ENCODE data around the gene IMMP2L.
"Not testable (repeated sequence)": the region's sequence is repeated elsewhere in the genome, so short reads cannot be mapped to it uniquely, and the experiment has no call there.

- not testable (repeated sequence) for TF ChIP-seq CTCF (IDR thresholded peaks at IDR 0.05; ENCODE audit: low read depth, low read length, missing input control); TAF1 (conservative IDR thresholded peaks at IDR 0.05); HNF4A (conservative IDR thresholded peaks at IDR 0.05); FOXA1 (IDR thresholded peaks at IDR 0.05); RAD21 (IDR thresholded peaks at IDR 0.05); GABPA (IDR thresholded peaks at IDR 0.05 in 1 of 2, conservative IDR thresholded peaks at IDR 0.05 in 1 of 2); YY1 (IDR thresholded peaks at IDR 0.05); SP1 (IDR thresholded peaks at IDR 0.05); ATF3 (IDR thresholded peaks at IDR 0.05); EGR1 (IDR thresholded peaks at IDR 0.05; ENCODE audit: low read depth in 2 of 2); JUND (IDR thresholded peaks at IDR 0.05); RXRA (IDR thresholded peaks at IDR 0.05)
- TF ChIP-seq, protein P1, sequence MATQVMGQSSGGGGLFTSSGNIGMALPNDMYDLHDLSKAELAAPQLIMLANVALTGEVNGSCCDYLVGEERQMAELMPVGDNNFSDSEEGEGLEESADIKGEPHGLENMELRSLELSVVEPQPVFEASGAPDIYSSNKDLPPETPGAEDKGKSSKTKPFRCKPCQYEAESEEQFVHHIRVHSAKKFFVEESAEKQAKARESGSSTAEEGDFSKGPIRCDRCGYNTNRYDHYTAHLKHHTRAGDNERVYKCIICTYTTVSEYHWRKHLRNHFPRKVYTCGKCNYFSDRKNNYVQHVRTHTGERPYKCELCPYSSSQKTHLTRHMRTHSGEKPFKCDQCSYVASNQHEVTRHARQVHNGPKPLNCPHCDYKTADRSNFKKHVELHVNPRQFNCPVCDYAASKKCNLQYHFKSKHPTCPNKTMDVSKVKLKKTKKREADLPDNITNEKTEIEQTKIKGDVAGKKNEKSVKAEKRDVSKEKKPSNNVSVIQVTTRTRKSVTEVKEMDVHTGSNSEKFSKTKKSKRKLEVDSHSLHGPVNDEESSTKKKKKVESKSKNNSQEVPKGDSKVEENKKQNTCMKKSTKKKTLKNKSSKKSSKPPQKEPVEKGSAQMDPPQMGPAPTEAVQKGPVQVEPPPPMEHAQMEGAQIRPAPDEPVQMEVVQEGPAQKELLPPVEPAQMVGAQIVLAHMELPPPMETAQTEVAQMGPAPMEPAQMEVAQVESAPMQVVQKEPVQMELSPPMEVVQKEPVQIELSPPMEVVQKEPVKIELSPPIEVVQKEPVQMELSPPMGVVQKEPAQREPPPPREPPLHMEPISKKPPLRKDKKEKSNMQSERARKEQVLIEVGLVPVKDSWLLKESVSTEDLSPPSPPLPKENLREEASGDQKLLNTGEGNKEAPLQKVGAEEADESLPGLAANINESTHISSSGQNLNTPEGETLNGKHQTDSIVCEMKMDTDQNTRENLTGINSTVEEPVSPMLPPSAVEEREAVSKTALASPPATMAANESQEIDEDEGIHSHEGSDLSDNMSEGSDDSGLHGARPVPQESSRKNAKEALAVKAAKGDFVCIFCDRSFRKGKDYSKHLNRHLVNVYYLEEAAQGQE (IDR thresholded peaks at IDR 0.05): not testable (repeated sequence)
- TF ChIP-seq, protein P2, sequence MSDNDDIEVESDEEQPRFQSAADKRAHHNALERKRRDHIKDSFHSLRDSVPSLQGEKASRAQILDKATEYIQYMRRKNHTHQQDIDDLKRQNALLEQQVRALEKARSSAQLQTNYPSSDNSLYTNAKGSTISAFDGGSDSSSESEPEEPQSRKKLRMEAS (IDR thresholded peaks at IDR 0.05): not testable (repeated sequence)
Measured at GRCh38 chr7:111249807-111250206, 312.5 kb downstream of the IMMP2L start.

Data from liver (tissue), 3 donors.